Mesodermal cell (in vitro differentiated cells): Measurements from ENCODE around the gene CDC42BPG.

Source experiments
- H3K27ac ChIP-seq: 2 replicates; pipeline ENCODE4 v1.7.0; 2013; ENCODE audit warnings: mild to moderate bottlenecking, low read depth, low read length, moderate library complexity; ENCODE audit not compliant: severe bottlenecking
- H3K36me3 ChIP-seq: 2 replicates; pipeline ENCODE4 v1.7.1; 2013; ENCODE audit warnings: mild to moderate bottlenecking, low read length, moderate library complexity; ENCODE audit not compliant: control insufficient read depth, insufficient read depth
- H3K4me1 ChIP-seq: one replicate; pipeline ENCODE4 v1.7.1; 2013; ENCODE audit warnings: mild to moderate bottlenecking, low read length; ENCODE audit not compliant: insufficient read depth, control insufficient read depth, poor library complexity, severe bottlenecking
- H3K4me3 ChIP-seq: 2 replicates; pipeline ENCODE4 v1.7.0; 2013; ENCODE audit warnings: low read length, control low read depth, mild to moderate bottlenecking; ENCODE audit not compliant: insufficient read depth, poor library complexity, severe bottlenecking; ENCODE audit errors: extremely low read depth
- H3K9me3 ChIP-seq: 2 replicates; pipeline ENCODE4 v1.7.1; 2013; ENCODE audit warnings: mild to moderate bottlenecking, low read length, moderate library complexity; ENCODE audit not compliant: control insufficient read depth
- WGBS, 2 experiments: methylation state at CpG; one replicate each; pipeline ENCODE4 v1.1.5; 2013; ENCODE audit warnings: missing lambda C conversion rate in 2 of 2; ENCODE audit not compliant: insufficient coverage in 2 of 2; 5-methylcytosine and 5-hydroxymethylcytosine counted together

CDC42BPG gene

DNA sequence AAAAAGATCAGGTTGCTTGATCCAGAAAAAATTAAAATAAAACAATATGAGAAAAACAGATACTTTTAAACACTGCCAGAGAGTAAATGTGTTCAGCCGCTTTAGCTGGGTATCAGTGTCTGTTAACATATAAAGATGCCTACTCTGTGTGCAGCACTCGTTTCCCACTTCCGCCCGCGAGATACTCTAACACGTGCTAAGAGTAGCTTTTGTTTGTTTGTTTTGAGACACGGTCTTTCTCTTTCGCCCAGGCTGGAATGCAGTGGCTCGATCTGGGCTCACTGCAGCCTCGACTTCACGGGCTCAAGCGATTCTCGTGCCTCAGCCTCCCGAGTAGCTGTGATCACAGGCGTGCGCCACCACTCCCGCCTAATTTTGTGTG, 33.6 kb downstream of the CDC42BPG start:
- no peaks in the 10 kb centered on the region for H3K9me3 ChIP-seq
- H3K36me3 ChIP-seq, result peaks cover 28% of the 10 kb centered on the region
- peak overlapping the region; percentile 99 for H3K4me3 ChIP-seq
- WGBS, 2 experiments, result 12 to 20% methylated on average over 1 to 7 of the region's 17 CpGs
- peaks cover 3% of the 10 kb centered on the region for H3K4me1 ChIP-seq
- no peak overlapping the region for H3K27ac ChIP-seq

DNA sequence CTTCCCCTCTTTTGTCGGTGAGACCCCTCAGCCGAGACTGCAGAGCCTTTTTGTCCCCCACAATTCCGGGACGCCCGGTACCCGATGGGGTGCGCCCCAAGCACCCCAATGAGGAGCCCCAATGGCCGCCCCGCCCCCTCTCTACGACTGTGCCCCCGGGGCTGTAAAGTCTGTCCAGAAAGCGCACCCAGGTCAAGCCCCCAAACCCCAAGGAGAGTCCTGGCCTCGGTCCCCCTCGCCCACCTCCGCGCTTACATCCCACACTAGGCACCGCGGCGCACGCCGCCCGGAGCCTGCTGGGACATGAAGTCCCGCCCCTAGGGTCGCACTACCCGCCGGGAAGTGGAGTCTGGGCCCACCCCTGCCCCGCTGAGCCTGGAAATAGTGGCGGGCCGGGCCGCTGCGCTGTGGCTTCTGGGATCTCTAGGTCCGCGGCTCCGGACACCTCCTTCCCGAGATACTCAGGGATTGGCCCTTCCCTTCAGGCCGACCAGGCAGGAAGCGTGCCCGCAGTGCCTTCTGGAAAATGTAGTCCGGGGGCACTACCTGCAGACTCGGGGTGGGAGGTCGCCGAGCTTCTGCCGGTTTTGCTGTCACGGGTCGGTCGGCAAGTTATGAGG, 34.1 kb downstream of the CDC42BPG start, which contains the start of gene MEN1:
TSS of gene MEN1 (minus strand) at position 281 of the 620 bp plus-strand sequence. CDS start 442 bp downstream, outside the sequence.
- Histone ChIP-seq H3K4me1 (peaks cover 3% of the 10 kb centered on the region), H3K27ac (no peak within 1 kb of the TSS), H3K4me3 (peak within 1 kb of the TSS; percentile 99), H3K9me3 (no peaks in the 10 kb centered on the region), H3K36me3 (peaks cover 33% of the 10 kb centered on the region)
- WGBS, 2 experiments, result 0 to 1% methylated on average over 32 to 41 of the region's 46 CpGs

DNA sequence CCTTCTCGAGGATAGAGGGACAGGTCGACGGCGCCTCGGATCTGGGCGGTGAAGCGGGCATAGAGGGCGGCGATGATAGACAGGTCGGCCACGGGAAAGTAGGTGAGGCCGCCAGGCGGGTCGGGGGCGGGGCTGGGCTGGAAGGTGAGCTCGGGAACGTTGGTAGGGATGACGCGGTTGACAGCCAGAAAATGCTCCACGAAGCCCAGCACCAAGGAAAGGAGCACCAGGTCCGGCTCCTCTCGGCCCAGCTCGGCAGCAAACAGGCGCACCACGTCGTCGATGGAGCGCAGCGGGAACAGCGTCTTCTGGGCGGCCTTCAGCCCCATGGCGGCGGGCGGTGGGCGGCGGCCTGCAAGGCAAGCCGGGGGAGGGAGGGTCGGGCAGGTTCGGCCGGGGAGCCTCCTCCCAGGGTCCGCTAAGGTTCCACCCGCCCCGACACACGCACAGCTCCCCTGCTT, 34.6 kb downstream of the CDC42BPG start:
- H3K27ac ChIP-seq, result no peak overlapping the region
- peaks cover 38% of the 10 kb centered on the region for H3K36me3 ChIP-seq
- H3K4me1 ChIP-seq, result peaks cover 3% of the 10 kb centered on the region
- peak overlapping the region; percentile 99 for H3K4me3 ChIP-seq
- H3K9me3 ChIP-seq, result no peaks in the 10 kb centered on the region
- WGBS, 2 experiments, result 3% methylated on average over 38 to 41 of the region's 44 CpGs

DNA sequence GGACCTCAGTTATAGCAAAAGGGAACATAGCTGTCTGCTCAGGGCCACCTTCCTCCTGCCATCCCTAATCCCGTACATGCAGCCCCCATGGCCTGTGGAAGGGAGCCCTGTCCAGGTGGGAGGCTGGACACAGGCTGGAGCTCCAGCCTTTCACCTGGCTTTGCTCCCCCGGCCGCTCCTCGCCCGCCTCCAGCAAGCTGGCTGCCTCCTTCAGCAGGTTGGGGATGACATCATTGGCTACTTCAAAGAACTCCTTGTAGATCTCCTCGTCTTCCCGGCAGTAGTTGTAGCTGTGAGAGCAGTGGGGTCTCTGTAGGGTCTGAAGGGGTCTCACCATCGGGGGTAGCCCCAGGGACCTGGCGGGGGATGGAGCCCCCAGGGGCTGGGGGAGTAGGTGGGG, 39.0 kb downstream of the CDC42BPG start:
- Histone ChIP-seq H3K36me3 (peaks cover 52% of the 10 kb centered on the region), H3K4me3 (no peak overlapping the region), H3K4me1 (peaks cover 15% of the 10 kb centered on the region), H3K27ac (no peak overlapping the region), H3K9me3 (no peaks in the 10 kb centered on the region)
- WGBS, 2 experiments, result 91 to 95% methylated on average over 7 of the region's 9 CpGs

DNA sequence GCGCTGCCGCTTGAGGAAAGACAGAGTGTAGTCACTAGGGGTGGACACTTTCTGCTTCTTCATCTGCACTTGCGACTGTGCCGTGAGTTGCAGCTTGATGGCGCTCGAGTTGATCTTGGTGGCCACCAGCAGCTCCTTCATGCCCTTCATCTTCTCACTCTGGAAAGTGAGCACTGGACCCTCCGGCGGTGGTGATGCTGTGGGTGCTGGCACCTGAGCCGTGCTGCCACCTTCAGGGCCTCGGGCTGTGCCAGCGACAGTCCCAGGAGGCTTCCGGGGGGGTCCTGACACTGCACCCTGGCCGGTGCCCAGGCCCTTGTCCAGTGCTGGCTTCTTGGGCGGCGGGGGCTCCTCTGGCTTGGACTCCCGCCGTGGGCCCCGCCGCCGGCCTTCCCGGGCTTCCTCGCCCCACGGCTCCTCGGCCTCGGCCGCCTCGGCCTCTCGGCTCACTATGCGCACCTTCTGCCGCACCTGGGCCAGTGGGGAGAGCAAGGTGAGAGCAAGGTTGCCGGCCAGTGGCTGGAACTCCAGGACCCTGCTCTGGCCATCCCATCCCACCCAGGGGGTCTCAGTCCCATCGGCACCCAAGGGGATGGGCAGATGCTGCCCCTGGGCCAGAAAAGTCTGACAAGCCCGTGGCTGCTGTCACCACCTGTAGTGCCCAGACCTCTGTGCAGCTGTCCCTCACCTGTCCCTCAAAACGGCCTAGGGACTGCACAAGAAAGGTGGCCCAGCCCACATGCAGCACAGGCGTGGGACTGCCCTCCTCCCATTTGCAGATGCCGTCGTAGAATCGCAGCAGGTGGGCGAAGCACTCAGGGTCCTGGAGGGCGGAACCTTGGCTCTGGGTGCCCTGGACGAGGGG, 39.9 kb downstream of the CDC42BPG start:
- H3K36me3 ChIP-seq, result peaks cover 56% of the 10 kb centered on the region
- WGBS, 2 experiments, result 94% methylated on average over 36 to 40 of the region's 41 CpGs
- peak overlapping the region; percentile 59 for H3K4me3 ChIP-seq
- no peaks in the 10 kb centered on the region for H3K9me3 ChIP-seq
- no peak overlapping the region for H3K27ac ChIP-seq
- H3K4me1 ChIP-seq, result peaks cover 15% of the 10 kb centered on the region

DNA sequence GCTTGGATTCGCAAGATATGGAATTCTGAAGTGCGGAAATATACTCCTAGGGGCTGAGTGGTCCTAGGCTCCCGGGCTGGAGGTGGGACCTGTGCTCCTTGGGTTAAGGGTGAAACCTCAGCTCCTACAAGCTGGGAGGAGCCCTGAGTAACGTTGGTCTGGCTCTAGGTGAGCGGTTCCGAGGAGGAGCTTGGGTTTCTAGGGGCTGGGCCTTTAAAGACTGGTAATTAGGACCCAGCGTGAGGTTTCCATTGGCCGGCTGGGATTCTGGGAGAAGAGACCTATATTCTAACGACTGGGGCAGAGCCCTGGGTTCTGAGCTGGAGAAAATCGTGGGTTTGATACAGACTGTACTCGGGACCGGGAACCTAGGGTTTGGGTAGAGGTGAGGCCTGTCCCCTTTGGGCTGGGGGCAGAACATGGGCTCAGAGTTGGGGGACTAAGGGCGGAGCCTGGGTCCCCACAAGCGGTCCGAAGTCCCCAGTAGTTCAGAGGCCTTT, 40.6 kb downstream of the CDC42BPG start:
- peaks cover 12% of the 10 kb centered on the region for H3K4me1 ChIP-seq
- peaks cover 61% of the 10 kb centered on the region for H3K36me3 ChIP-seq
- 43 to 44% methylated on average over 15 of the region's 15 CpGs for WGBS, 2 experiments
- H3K4me3 ChIP-seq, result peak overlapping the region; percentile 59
- H3K27ac ChIP-seq, result peak overlapping the region; percentile 73
- H3K9me3 ChIP-seq, result no peaks in the 10 kb centered on the region

DNA sequence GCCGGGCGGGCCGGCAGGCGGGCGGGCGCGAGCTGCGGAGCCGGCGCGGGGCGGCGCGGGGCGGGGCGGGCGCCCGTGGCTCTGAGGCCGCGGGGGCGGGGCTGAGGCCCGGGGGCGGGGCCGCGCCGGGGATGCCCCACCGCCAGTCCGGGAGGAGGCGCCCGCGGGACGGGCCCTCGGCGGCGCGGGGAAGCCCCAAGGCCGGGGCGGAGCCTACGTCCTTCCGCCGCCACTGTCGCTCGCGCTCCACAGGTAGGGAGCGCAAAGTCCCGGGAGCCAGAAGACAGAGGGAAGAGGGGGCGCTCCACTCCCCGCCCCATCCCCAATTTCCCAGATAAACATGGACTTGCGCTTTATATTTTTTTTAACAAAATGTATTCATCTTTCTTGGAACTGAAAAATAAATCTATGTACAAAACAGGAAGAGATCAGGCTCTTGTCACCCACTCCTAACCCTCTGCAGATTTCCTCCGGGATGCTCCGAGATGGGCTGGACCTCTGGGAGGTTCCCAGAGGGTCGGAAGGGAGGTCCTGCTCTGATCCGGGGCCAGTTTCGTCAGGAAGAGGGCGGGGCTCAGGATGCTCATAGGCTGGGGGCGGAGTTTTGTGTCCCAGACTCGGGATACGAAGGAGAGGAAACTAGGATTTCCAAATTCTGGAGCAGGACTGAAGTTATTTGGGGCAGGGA, 41.2 kb downstream of the CDC42BPG start, which contains the start of gene MAP4K2:
TSS of gene MAP4K2 (minus strand) at position 57 of the 688 bp plus-strand sequence. CDS start 65 bp downstream, outside the sequence.
- Histone ChIP-seq H3K4me3 (peak within 1 kb of the TSS; percentile 59), H3K27ac (peak within 1 kb of the TSS; percentile 73), H3K36me3 (peaks cover 57% of the 10 kb centered on the region), H3K4me1 (peaks cover 12% of the 10 kb centered on the region), H3K9me3 (no peaks in the 10 kb centered on the region)
- 0% methylated on average over 26 to 35 of the region's 58 CpGs for WGBS, 2 experiments

DNA sequence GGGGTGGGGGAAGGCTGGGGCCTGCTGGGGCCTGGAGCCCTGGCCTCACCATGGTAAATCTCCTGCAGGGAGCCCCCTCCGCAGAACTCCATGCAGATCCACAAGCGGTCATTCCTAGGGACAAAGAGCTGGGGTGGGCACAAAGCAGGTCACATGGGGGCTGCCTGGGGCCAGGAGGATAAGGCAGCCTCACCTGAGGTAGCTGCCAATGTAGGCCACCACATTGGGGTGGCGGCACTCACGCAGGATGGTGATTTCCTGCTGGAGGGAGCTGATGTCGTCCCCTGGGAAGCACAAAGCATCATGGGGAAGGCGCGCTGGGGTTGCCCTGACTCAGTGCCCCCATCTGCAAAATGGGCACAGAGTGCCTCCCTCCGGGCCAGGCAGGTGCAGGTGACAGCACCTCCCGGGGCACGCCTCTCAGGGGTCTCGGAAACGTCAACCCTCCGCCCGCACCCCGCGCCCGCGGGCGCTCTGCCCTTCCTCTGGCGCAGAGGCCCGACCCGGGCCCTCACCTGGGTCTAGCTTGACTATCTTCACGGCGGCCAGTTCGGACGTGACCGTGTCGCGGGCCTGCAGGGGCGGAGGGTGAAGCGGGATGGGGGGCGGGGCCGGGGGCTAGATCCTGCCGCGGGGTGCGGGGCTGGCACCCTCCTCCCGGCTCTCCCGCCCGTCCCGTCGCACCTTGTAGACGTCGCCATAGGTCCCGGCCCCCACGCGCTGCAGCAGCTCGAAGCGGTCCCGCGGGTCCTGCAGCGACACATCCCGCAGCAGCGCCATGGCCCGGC, 41.9 kb downstream of the CDC42BPG start:
- H3K27ac ChIP-seq, result no peak overlapping the region
- peaks cover 50% of the 10 kb centered on the region for H3K36me3 ChIP-seq
- WGBS, 2 experiments, result 17 to 26% methylated on average over 32 to 42 of the region's 54 CpGs
- peaks cover 12% of the 10 kb centered on the region for H3K4me1 ChIP-seq
- peak overlapping the region; percentile 49 for H3K4me3 ChIP-seq
- no peaks in the 10 kb centered on the region for H3K9me3 ChIP-seq

DNA sequence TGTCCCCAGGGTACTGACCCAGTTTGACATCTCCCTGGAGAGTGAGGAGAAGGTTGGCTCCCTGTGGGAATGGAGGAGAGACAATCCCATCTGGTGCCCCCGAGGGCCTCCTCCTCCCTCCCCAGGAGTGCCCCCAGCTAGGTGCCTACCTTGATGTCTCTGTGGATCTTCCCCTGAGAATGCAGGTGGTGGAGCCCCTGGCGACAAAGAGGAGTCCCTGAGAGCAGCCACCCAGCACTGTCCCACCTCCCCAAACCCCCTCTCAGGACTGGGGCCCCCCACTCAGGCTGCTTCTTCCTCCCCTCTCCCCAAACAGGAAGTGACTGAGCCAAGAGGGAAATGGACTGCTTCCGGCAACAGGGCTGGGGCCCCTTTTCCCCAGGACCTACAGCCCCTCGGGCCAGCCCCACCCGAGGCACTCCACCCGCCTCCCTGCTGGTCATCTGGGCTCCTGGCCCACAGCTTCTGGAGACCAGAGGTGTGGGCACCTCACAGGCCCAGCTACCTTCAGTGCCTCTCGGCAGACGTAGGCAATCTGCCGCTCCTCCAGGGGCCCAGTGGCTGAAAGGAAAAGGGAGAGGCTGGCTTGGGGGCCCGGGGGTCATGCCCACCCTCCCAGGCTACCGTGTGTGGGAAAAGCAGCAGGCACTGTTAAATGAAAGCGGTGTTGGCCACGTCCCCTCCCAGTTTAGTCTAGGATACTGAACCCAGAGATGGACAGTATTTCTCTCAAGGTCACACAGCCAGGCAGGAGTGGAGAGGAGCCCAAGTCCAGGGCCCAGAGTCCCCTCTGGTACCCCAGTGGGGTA, 42.7 kb downstream of the CDC42BPG start:
- Histone ChIP-seq H3K36me3 (peaks cover 50% of the 10 kb centered on the region), H3K4me3 (peak overlapping the region; percentile 49), H3K9me3 (no peaks in the 10 kb centered on the region), H3K27ac (no peak overlapping the region), H3K4me1 (peaks cover 12% of the 10 kb centered on the region)
- WGBS, 2 experiments, result 83 to 87% methylated on average over 10 to 13 of the region's 13 CpGs
